Lung microvascular endothelial cell (primary cell): ENCODE results near the gene CXCL8. TPM values are rescaled to one million over a fixed set of nuclear protein-coding genes. Genes with fewer than 3 reads are reported as not detected.

ENCODE experiments used
- total RNA-seq: library from RNA; depleted of rRNA; stranded (reverse); fragments of >200 nt; gene quantifications from 2 replicates; pipeline ENCODE4 v1.2.1, GENCODE V29; 2014

The CXCL8 gene
- total RNA-seq, 1 donor from 2014 or later = 90.9 TPM

Other genes with a start within 250 kb of the CXCL8 start
- not detected in 2 replicates for gene RASSF6, start 120.1 kb upstream of the CXCL8 start, total RNA-seq
- 0.22 and 0.40 TPM in 2 replicates for gene CXCL6, start 96.1 kb downstream of the CXCL8 start, total RNA-seq
- gene PF4V1, start 112.7 kb downstream of the CXCL8 start, total RNA-seq = not detected in 2 replicates
- gene CXCL1, start 128.8 kb downstream of the CXCL8 start, total RNA-seq = 10.5 and 36.3 TPM in 2 replicates
- not detected in 2 replicates for gene PF4, start 241.5 kb downstream of the CXCL8 start, total RNA-seq
- not detected in 2 replicates for gene PPBP, start 247.6 kb downstream of the CXCL8 start, total RNA-seq